Endothelial cell of umbilical vein (primary cell): ENCODE results near the gene BCO2. TPM values are rescaled to one million over a fixed set of nuclear protein-coding genes. Genes with fewer than 3 reads are reported as not detected.

Experiments
- BruUV-seq: library from RNA; stranded (reverse); fragments of 400-500 nt; replicated peaks from 2 replicates; lab custom pipeline; 2021; lab: Mats Ljungman, UMichigan
- CTCF ChIA-PET: fragments of 300-600, 350-600 bp; sonication (Branson Sonifier 250); formaldehyde crosslinking; loops from one replicate; lab custom pipeline; 2021; ENCODE audit warnings: antibody characterized with exemption, inconsistent platforms; lab: Charles Lee
- POLR2A ChIA-PET: fragments of 300-600, 350-600 bp; sonication (Branson Sonifier 250); formaldehyde crosslinking; loops from one replicate; lab custom pipeline; 2021; ENCODE audit warnings: antibody characterized with exemption, inconsistent platforms; lab: Charles Lee
- DNase-seq: peaks from one replicate; pipeline ENCODE4 v3.0.0-alpha.2; 2011; ENCODE audit warnings: low read depth, low spot score
- FAIRE-seq: peaks from 2 replicates; lab custom pipeline; 2011; peaks lifted over from hg19 to GRCh38; lab: Jason Lieb, UNC
- H2AFZ ChIP-seq: 2 replicates; pipeline ENCODE4 v1.6.0; 2012; ENCODE audit warnings: low read depth, low read length, control low read depth, inconsistent platforms
- H3K27ac ChIP-seq: 2 replicates; pipeline ENCODE4 v1.5.1; 2011; ENCODE audit warnings: low read depth, mild to moderate bottlenecking, control low read depth, low read length, moderate library complexity; ENCODE audit not compliant: insufficient read depth
- H3K27me3 ChIP-seq, 2 experiments: 2 replicates each; pipeline versions ENCODE4 v1.6.0 to v1.6.1; 2011; ENCODE audit warnings: low read length in 2 of 2, mixed read lengths in 1 of 2; ENCODE audit not compliant: control insufficient read depth in 2 of 2, insufficient read depth in 2 of 2
- H3K36me3 ChIP-seq, 2 experiments: 2 replicates in 1 of 2; 3 replicates in 1 of 2; pipeline ENCODE4 v1.5.1; 2011; ENCODE audit warnings: low read length in 2 of 2, mild to moderate bottlenecking in 1 of 2, moderate library complexity in 1 of 2; ENCODE audit not compliant: control insufficient read depth in 2 of 2, insufficient read depth in 2 of 2; ENCODE audit errors: extremely low read depth in 1 of 2
- H3K4me1 ChIP-seq: 3 replicates; pipeline ENCODE4 v1.5.1; 2011; ENCODE audit warnings: mild to moderate bottlenecking, low read length; ENCODE audit not compliant: control insufficient read depth, insufficient read depth; ENCODE audit errors: extremely low read depth
- H3K4me2 ChIP-seq: 2 replicates; pipeline ENCODE4 v1.6.1; 2011; ENCODE audit warnings: low read length, control low read depth, mixed read lengths; ENCODE audit not compliant: insufficient read depth
- H3K4me3 ChIP-seq, 3 experiments: fragments of 200-600 bp in 1 of 3; sonication (generic), shearing (Covaris generic) in 1 of 3; replicated peaks in 1 of 3; 2 replicates each; pipeline ENCODE4 v1.5.1; 2011 to 2016; ENCODE audit warnings: control low read depth in 3 of 3, low read length in 3 of 3, mild to moderate bottlenecking in 2 of 3, inconsistent platforms in 1 of 3, low read depth in 1 of 3, moderate library complexity in 1 of 3; ENCODE audit not compliant: insufficient read depth in 1 of 3
- H3K79me2 ChIP-seq: 2 replicates; pipeline ENCODE4 v1.6.0; 2012; ENCODE audit warnings: low read length, inconsistent platforms; ENCODE audit not compliant: control insufficient read depth, insufficient read depth
- H3K9ac ChIP-seq: replicated peaks from 2 replicates; pipeline ENCODE3; 2011; ENCODE audit warnings: low read length, control low read depth; ENCODE audit not compliant: insufficient read depth; ENCODE audit errors: extremely low read depth
- H3K9me1 ChIP-seq: replicated peaks from 3 replicates; pipeline ENCODE4 v1.6.0; 2011; ENCODE audit warnings: mild to moderate bottlenecking, low read length; ENCODE audit not compliant: control insufficient read depth, insufficient read depth; ENCODE audit errors: extremely low read depth
- H3K9me3 ChIP-seq: replicated peaks from 2 replicates; pipeline ENCODE4 v1.5.1; 2012; ENCODE audit warnings: low read length, inconsistent platforms; ENCODE audit not compliant: control insufficient read depth, insufficient read depth
- H4K20me1 ChIP-seq: replicated peaks from 2 replicates; pipeline ENCODE3; 2011; ENCODE audit warnings: mild to moderate bottlenecking, low read length; ENCODE audit not compliant: control insufficient read depth, insufficient read depth; ENCODE audit errors: extremely low read depth
- EZH2 ChIP-seq: IDR thresholded peaks from 2 replicates; pipeline ENCODE4 v1.6.1; 2012; ENCODE audit warnings: borderline replicate concordance, low read depth, mild to moderate bottlenecking, moderate library complexity, low read length, inconsistent platforms; ENCODE audit not compliant: severe bottlenecking
- FOS ChIP-seq: IDR thresholded peaks from 2 replicates; pipeline ENCODE4 v1.6.1; 2011; ENCODE audit warnings: mild to moderate bottlenecking, low read length, moderate library complexity, borderline replicate concordance; ENCODE audit not compliant: insufficient read depth
- GATA2 ChIP-seq: IDR thresholded peaks from 2 replicates; pipeline ENCODE4 v1.7.0; 2011; ENCODE audit warnings: low read depth, mild to moderate bottlenecking, moderate library complexity, mixed read lengths, low read length; ENCODE audit not compliant: insufficient read length, insufficient read depth
- JUN ChIP-seq: IDR thresholded peaks from 2 replicates; pipeline ENCODE4 v1.6.1; 2011; ENCODE audit warnings: borderline replicate concordance, low read depth; ENCODE audit not compliant: insufficient read length, insufficient read depth
- MYC ChIP-seq: IDR thresholded peaks from one replicate; pipeline ENCODE4 v1.6.1; 2011; ENCODE audit warnings: mild to moderate bottlenecking, low read depth, low read length
- POLR2A ChIP-seq: IDR thresholded peaks from 2 replicates; pipeline ENCODE4 v1.6.1; 2012; ENCODE audit warnings: low read depth, mild to moderate bottlenecking, control low read depth, low read length
- POLR2AphosphoS5 ChIP-seq: IDR thresholded peaks from 2 replicates; pipeline ENCODE4 v1.6.1; 2012; ENCODE audit warnings: low read depth, mild to moderate bottlenecking, control low read depth, low read length, moderate library complexity; ENCODE audit not compliant: insufficient read depth
- dilution Hi-C: fragments of 300-500 bp; cut with MboI; formaldehyde crosslinking; loops from one replicate; pipeline ENCODE4 v1.15.0; 2019; ENCODE audit warnings: low sequenced_read_pairs; ENCODE audit not compliant: extremely low pct_ligation_motif_present
- intact Hi-C: fragments of 100-400 bp; cut with micrococcal nuclease; formaldehyde crosslinking; loops from one replicate; pipeline ENCODE4 v1.10.0; 2022
- polyA plus RNA-seq, 4 experiments: library from polyadenylated mRNA; depleted of rRNA in 3 of 4; stranded (reverse) in 3 of 4; unstranded in 1 of 4; fragments of >200 nt; gene quantifications; 2 replicates each; pipeline versions ENCODE4 v1.2.1 to v1.2.3, GENCODE V29; 2011 to 2012; ENCODE audit warnings: missing spikeins in 1 of 4
- total RNA-seq: library from RNA; stranded (reverse); gene quantifications from 2 replicates; pipeline ENCODE4 v1.2.3, GENCODE V29; 2021
- TF ChIP-seq, protein P1 (sequence below), 2 donors: IDR thresholded peaks; 1 replicate in 1 of 2; 2 replicates in 1 of 2; pipeline ENCODE4 v1.5.1; 2011; ENCODE audit warnings: low read length in 2 of 2, mild to moderate bottlenecking in 2 of 2, moderate library complexity in 2 of 2, control low read depth in 1 of 2, inconsistent platforms in 1 of 2, low read depth in 1 of 2; ENCODE audit not compliant: insufficient read depth in 1 of 2; ENCODE audit errors: extremely low read depth in 1 of 2
- TF ChIP-seq, protein P2 (sequence below): IDR thresholded peaks from 2 replicates; pipeline ENCODE4 v1.6.1; 2011; ENCODE audit not compliant: insufficient read depth, insufficient read length

The BCO2 gene
- total and polyA plus RNA-seq, 2 donors (not counting 3 experiments of a cell fraction or from before 2014, with no cell fraction given): 0.58 to 1.9 TPM

DNA sequence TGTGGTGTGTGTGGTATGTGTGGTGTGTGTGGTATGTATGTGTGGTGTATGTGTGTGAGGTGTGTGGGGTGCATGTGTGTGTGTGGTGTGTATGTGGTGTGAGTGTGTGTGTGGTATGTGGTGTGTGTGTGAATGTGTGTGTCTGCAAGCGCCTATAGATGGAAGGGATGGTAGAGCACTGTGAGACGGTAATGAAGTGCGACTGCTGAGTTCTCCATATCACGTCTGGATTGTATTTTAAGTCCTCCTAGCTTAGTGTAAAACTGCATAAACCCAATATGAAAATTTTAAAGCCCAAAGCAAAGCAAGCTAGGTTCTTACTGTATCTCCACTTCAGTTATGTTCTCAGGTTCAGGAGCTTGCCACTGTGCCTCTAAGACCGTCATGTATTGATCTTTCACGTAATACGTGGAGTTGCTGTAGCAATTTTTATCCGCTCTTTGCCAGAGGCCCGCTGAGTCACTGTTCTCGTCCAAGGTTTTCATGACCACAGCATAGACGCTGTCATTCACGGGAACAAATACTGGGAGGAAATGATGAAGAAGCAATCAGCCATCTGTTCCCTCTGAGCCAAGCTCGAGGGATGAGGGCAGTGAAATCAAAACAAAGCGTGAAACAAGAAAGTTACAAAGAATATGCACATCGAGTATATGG is 79.9 kb downstream of the BCO2 start:
- Histone ChIP-seq H2AFZ (peak overlapping the region; percentile 53), H3K4me2 (peak overlapping the region; percentile 33), H3K9ac (peak overlapping the region; percentile 11), H3K36me3 (no peaks in the 10 kb centered on the region), H4K20me1 (no peaks in the 10 kb centered on the region), H3K27me3 (no peaks in the 10 kb centered on the region), H3K27ac (peak overlapping the region; percentile 48), H3K4me3 (no peak overlapping the region), H3K79me2 (no peaks in the 10 kb centered on the region), H3K4me1 (peaks cover 12% of the 10 kb centered on the region), H3K9me1 (no peaks in the 10 kb centered on the region), H3K9me3 (no peaks in the 10 kb centered on the region)
- FAIRE-seq (peak; percentile 98), DNase-seq (peak; percentile 86)
- POLR2A ChIA-PET: no interaction called here
- intact Hi-C loops (loop anchor here (1.0 to 2.0 kb wide), 2 partner anchors 26 to 29 kb away; partner anchors contain the start of gene PTS), dilution Hi-C loops (no loop called here)
- TF ChIP-seq POLR2AphosphoS5 (peak; percentile 49), JUN (peak; percentile 43), FOS (peak; percentile 85), POLR2A (no peak), MYC (no peak), EZH2 (no peak), GATA2 (no peak)
- TF ChIP-seq, protein P1, sequence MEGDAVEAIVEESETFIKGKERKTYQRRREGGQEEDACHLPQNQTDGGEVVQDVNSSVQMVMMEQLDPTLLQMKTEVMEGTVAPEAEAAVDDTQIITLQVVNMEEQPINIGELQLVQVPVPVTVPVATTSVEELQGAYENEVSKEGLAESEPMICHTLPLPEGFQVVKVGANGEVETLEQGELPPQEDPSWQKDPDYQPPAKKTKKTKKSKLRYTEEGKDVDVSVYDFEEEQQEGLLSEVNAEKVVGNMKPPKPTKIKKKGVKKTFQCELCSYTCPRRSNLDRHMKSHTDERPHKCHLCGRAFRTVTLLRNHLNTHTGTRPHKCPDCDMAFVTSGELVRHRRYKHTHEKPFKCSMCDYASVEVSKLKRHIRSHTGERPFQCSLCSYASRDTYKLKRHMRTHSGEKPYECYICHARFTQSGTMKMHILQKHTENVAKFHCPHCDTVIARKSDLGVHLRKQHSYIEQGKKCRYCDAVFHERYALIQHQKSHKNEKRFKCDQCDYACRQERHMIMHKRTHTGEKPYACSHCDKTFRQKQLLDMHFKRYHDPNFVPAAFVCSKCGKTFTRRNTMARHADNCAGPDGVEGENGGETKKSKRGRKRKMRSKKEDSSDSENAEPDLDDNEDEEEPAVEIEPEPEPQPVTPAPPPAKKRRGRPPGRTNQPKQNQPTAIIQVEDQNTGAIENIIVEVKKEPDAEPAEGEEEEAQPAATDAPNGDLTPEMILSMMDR (IDR thresholded peaks at IDR 0.05; ENCODE audit: extremely low read depth in 1 of 2, insufficient read depth in 1 of 2, low read depth in 1 of 2, low read length in 2 of 2): no peak
- TF ChIP-seq, protein P2, sequence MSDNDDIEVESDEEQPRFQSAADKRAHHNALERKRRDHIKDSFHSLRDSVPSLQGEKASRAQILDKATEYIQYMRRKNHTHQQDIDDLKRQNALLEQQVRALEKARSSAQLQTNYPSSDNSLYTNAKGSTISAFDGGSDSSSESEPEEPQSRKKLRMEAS: no peak
- CTCF ChIA-PET: interaction anchor here (0.8 to 1.6 kb wide), 7 partner anchors 11 to 36 kb away, joined by 4 to 9 read pairs (median 5); no protein-coding TSS in a partner anchor
- BruUV-seq: no TSS peak
